DND-41 (cell line): ENCODE data around the gene ARHGAP5.

Experiments
- EZH2 ChIP-seq: IDR thresholded peaks from 3 replicates; pipeline ENCODE4 v1.6.1; 2012; ENCODE audit warnings: borderline replicate concordance, low read depth, mild to moderate bottlenecking, moderate library complexity, low read length, inconsistent platforms; ENCODE audit not compliant: severe bottlenecking
- TF ChIP-seq, protein P1 (sequence below): IDR thresholded peaks from 2 replicates; pipeline ENCODE4 v1.5.1; 2012; ENCODE audit warnings: borderline replicate concordance, low read length, moderate library complexity, mild to moderate bottlenecking; ENCODE audit not compliant: poor library complexity, severe bottlenecking; ENCODE audit errors: extremely low read depth

DNA sequence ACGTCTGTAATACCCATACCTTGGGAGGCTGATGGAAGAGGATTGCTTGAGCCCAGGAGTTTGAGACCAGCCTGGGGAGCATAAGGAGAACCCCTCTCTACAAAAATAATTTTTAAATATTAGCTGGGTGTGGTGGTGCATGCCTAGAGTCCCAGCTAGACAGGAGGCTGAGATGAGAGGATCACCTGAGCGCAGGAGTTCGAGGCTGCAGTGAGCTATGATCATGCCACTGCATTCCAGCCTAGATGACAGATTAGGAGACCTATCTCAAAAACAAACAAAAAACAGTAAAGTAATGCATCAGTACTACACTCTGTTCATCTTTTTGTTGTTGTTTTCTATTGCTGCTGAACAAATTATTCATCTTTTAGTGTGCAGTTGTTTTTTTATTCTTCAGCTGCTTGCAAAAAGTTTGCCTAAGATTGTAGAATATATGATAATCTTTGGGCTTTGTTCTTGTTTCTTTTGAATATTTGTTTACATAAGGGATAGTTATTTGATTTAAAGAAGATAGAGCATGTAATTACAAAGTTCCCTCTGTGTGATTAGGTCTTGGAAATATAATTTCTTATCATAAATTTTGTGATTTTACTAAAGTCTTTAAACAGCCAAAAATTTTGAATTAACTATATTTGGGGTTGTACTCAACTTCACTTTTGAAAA, 8.2 kb downstream of the ARHGAP5 start:
- TF ChIP-seq, protein P1, sequence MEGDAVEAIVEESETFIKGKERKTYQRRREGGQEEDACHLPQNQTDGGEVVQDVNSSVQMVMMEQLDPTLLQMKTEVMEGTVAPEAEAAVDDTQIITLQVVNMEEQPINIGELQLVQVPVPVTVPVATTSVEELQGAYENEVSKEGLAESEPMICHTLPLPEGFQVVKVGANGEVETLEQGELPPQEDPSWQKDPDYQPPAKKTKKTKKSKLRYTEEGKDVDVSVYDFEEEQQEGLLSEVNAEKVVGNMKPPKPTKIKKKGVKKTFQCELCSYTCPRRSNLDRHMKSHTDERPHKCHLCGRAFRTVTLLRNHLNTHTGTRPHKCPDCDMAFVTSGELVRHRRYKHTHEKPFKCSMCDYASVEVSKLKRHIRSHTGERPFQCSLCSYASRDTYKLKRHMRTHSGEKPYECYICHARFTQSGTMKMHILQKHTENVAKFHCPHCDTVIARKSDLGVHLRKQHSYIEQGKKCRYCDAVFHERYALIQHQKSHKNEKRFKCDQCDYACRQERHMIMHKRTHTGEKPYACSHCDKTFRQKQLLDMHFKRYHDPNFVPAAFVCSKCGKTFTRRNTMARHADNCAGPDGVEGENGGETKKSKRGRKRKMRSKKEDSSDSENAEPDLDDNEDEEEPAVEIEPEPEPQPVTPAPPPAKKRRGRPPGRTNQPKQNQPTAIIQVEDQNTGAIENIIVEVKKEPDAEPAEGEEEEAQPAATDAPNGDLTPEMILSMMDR, result no peak
- no peak for TF ChIP-seq EZH2
